Measurements from ENCODE around the gene CCDC154.

CCDC154 gene

GRCh38 chr16:1488619-1489018, 44.3 kb upstream of the CCDC154 start, which contains the start of gene PTX4:
Gene PTX4 (minus strand): TSS chr16:1488944. CDS start chr16:1488909, 35 bp downstream.
- no peak within 1 kb of the TSS for H3K4me3 ChIP-seq (ENCODE audit: control insufficient read depth, low read depth, low read length)
- DNase-seq (ENCODE audit: low read depth): no peak
- TF ChIP-seq CTCF (conservative IDR thresholded peaks at IDR 0.05; ENCODE audit: control insufficient read depth, insufficient read depth, low read depth, low read length): no peak

GRCh38 chr16:1488054-1488601, 43.8 kb upstream of the CCDC154 start:
- TF ChIP-seq CTCF (conservative IDR thresholded peaks at IDR 0.05; ENCODE audit: control insufficient read depth, insufficient read depth, low read depth, low read length): no peak
- DNase-seq (ENCODE audit: low read depth): no peak
- H3K4me3 ChIP-seq (ENCODE audit: control insufficient read depth, low read depth, low read length): no peak overlapping the region

- no peak for DNase-seq (ENCODE audit: low read depth)
- no peak overlapping the region for H3K4me3 ChIP-seq (ENCODE audit: control insufficient read depth, low read depth, low read length)
- TF ChIP-seq CTCF (conservative IDR thresholded peaks at IDR 0.05; ENCODE audit: control insufficient read depth, insufficient read depth, low read depth, low read length): no peak
Observed at GRCh38 chr16:1487395-1488053, 43.2 kb upstream of the CCDC154 start.

GRCh38 chr16:1486551-1487390, 42.4 kb upstream of the CCDC154 start:
- no peak for DNase-seq (ENCODE audit: low read depth)
- H3K4me3 ChIP-seq (ENCODE audit: control insufficient read depth, low read depth, low read length): no peak overlapping the region
- TF ChIP-seq CTCF (conservative IDR thresholded peaks at IDR 0.05; ENCODE audit: control insufficient read depth, insufficient read depth, low read depth, low read length): no peak

GRCh38 chr16:1485847-1486496, 41.6 kb upstream of the CCDC154 start:
- no peak for TF ChIP-seq CTCF (conservative IDR thresholded peaks at IDR 0.05; ENCODE audit: control insufficient read depth, insufficient read depth, low read depth, low read length)
- no peak overlapping the region for H3K4me3 ChIP-seq (ENCODE audit: control insufficient read depth, low read depth, low read length)
- no peak for DNase-seq (ENCODE audit: low read depth)
